HL-60 (cell line): ENCODE measurements around the gene GRIN2D.

ENCODE experiments used
- DNase-seq, 2 experiments: peaks; one replicate each; pipeline ENCODE4 v3.0.0-alpha.2; 2010 to 2020; ENCODE audit warnings: low read depth in 1 of 2, low spot score in 1 of 2
- H3K27ac ChIP-seq: fragments of 250-450 bp; sonication (Bioruptor Pico); replicated peaks from 2 replicates; pipeline ENCODE4 v1.5.1; 2020; ENCODE audit warnings: mild to moderate bottlenecking, moderate library complexity
- H3K27me3 ChIP-seq: fragments of 250-450 bp; sonication (Bioruptor Pico); 2 replicates; pipeline ENCODE4 v1.5.1; 2021; ENCODE audit warnings: mild to moderate bottlenecking, moderate library complexity; ENCODE audit not compliant: insufficient read depth, poor library complexity, severe bottlenecking
- H3K4me3 ChIP-seq: replicated peaks from 2 replicates; pipeline ENCODE4 v1.5.1; 2011; ENCODE audit warnings: mild to moderate bottlenecking, control low read depth, low read length; ENCODE audit not compliant: insufficient read depth
- CTCF ChIP-seq: IDR thresholded peaks from one replicate; pipeline ENCODE4 v1.5.1; 2011; ENCODE audit warnings: low read length, control low read depth, inconsistent platforms; ENCODE audit not compliant: insufficient read depth
- GABPA ChIP-seq: IDR thresholded peaks from 2 replicates; pipeline ENCODE4 v1.6.1; 2012; ENCODE audit warnings: low read depth
- POLR2AphosphoS5 ChIP-seq: IDR thresholded peaks from 2 replicates; pipeline ENCODE4 v1.6.1; 2012; ENCODE audit warnings: low read depth
- REST ChIP-seq: IDR thresholded peaks from 2 replicates; pipeline ENCODE4 v1.6.1; 2012; ENCODE audit warnings: low read depth; ENCODE audit not compliant: insufficient replicate concordance
- SPI1 ChIP-seq: IDR thresholded peaks from 2 replicates; pipeline ENCODE4 v1.6.1; 2012; ENCODE audit warnings: low read depth, mild to moderate bottlenecking, borderline replicate concordance

The GRIN2D gene

GRCh38 chr19:48417421-48417820, 24.0 kb downstream of the GRIN2D start:
- H3K4me3 ChIP-seq, result no peak overlapping the region
- no peak overlapping the region for H3K27ac ChIP-seq
- TF ChIP-seq SPI1 (no peak), POLR2AphosphoS5 (no peak), GABPA (no peak)

GRCh38 chr19:48418317-48419064, 25.0 kb downstream of the GRIN2D start:
- TF ChIP-seq SPI1 (no peak), REST (no peak), GABPA (no peak), POLR2AphosphoS5 (no peak), CTCF (no peak)
- Histone ChIP-seq H3K27ac (no peak overlapping the region), H3K27me3 (peaks cover 13% of the 10 kb centered on the region), H3K4me3 (no peak overlapping the region)
- DNase-seq, result no peak

More at GRCh38 chr19:48417421-48417820, 24.0 kb downstream of the GRIN2D start:
- H3K27me3 ChIP-seq, result peaks cover 13% of the 10 kb centered on the region
- no peak for DNase-seq

- H3K4me3 ChIP-seq, result peak overlapping the region; percentile 28
- no peak overlapping the region for H3K27ac ChIP-seq
- peaks cover 9% of the 10 kb centered on the region for H3K27me3 ChIP-seq
- no peak for TF ChIP-seq GABPA
- TF ChIP-seq CTCF, result no peak
- TF ChIP-seq POLR2AphosphoS5, result no peak
- no peak for TF ChIP-seq SPI1
- TF ChIP-seq REST, result no peak
- DNase-seq, result peak in 1 of 2 experiments; percentile 73
Measured at GRCh38 chr19:48419158-48419920, 25.9 kb downstream of the GRIN2D start.

GRCh38 chr19:48421548-48421947, 28.1 kb downstream of the GRIN2D start:
- no peaks in the 10 kb centered on the region for H3K27me3 ChIP-seq
- TF ChIP-seq SPI1, result no peak
- no peak for TF ChIP-seq CTCF
- no peak for TF ChIP-seq REST
- TF ChIP-seq POLR2AphosphoS5, result no peak
- TF ChIP-seq GABPA, result no peak
- no peak for DNase-seq
- no peak overlapping the region for H3K4me3 ChIP-seq
- no peak overlapping the region for H3K27ac ChIP-seq
